Measurements from ENCODE around the gene SPTLC2.
"Not testable (repeated sequence)": the region's sequence is repeated elsewhere in the genome, so short reads cannot be mapped to it uniquely, and the experiment has no call there.

The SPTLC2 gene

GRCh38 chr14:77620222-77620870 is 3.9 kb upstream of the SPTLC2 start:
- DNase-seq = no peak

GRCh38 chr14:77618381-77618970 is 2.0 kb upstream of the SPTLC2 start:
- DNase-seq = no peak

GRCh38 chr14:77616133-77616453 is 344 bp downstream of the SPTLC2 start:
- DNase-seq = no peak

GRCh38 chr14:77615361-77616132 is 890 bp downstream of the SPTLC2 start:
- no peak for DNase-seq

- DNase-seq = no peak
These were observed 3.2 kb downstream of the SPTLC2 start for GRCh38 chr14:77613201-77613600.

- DNase-seq = no peak
These were observed 4.3 kb downstream of the SPTLC2 start for GRCh38 chr14:77612011-77612620.

GRCh38 chr14:77610553-77610952 is 5.9 kb downstream of the SPTLC2 start:
- DNase-seq = no peak

- DNase-seq = no peak
These were observed 6.5 kb downstream of the SPTLC2 start for GRCh38 chr14:77609922-77610321.

- DNase-seq = no peak
These were observed 8.6 kb downstream of the SPTLC2 start for GRCh38 chr14:77607741-77608302.

- no peak for DNase-seq
These were observed 11.0 kb downstream of the SPTLC2 start for GRCh38 chr14:77605392-77605972.

- DNase-seq = peak; percentile 29
These were observed 12.7 kb downstream of the SPTLC2 start for GRCh38 chr14:77603654-77604255.

GRCh38 chr14:77603031-77603430 is 13.4 kb downstream of the SPTLC2 start:
- no peak for DNase-seq

- no peak for DNase-seq
These were observed 14.4 kb downstream of the SPTLC2 start for GRCh38 chr14:77601846-77602619.

GRCh38 chr14:77599889-77600288 is 16.5 kb downstream of the SPTLC2 start:
- no peak for DNase-seq

- no peak for DNase-seq
These were observed 17.9 kb downstream of the SPTLC2 start for GRCh38 chr14:77598366-77599070.

- no peak for DNase-seq
These were observed 22.9 kb downstream of the SPTLC2 start for GRCh38 chr14:77593501-77593961.

- no peak for DNase-seq
These were observed 25.5 kb downstream of the SPTLC2 start for GRCh38 chr14:77590845-77591485.

- DNase-seq = no peak
These were observed 27.3 kb downstream of the SPTLC2 start for GRCh38 chr14:77589099-77589498.

- DNase-seq = not testable (repeated sequence)
These were observed 27.9 kb downstream of the SPTLC2 start for GRCh38 chr14:77588411-77589025.

GRCh38 chr14:77585385-77585784 is 31.1 kb downstream of the SPTLC2 start:
- DNase-seq = no peak

All from NCI-H524 treated with DMSO at 0.1 percent for 48 hours (cell line).